GM12878 (cell line): Measurements from ENCODE around the gene JKAMP. TPM values are rescaled to one million over a fixed set of nuclear protein-coding genes. Genes with fewer than 3 reads are reported as not detected.

Experiments used
- BACH1 ChIP-seq: fragments of 450-650 bp; IDR thresholded peaks from 2 replicates; pipeline ENCODE4 v1.6.1; 2017; ENCODE audit warnings: mild to moderate bottlenecking, borderline replicate concordance
- CBFB ChIP-seq: IDR thresholded peaks from 2 replicates; pipeline ENCODE4 v1.6.1; 2016; ENCODE audit warnings: antibody characterized with exemption, low read depth
- DPF2 ChIP-seq: fragments of 450-650 bp; IDR thresholded peaks from 2 replicates; pipeline ENCODE4 v1.6.1; 2017; ENCODE audit warnings: mild to moderate bottlenecking
- EP300 ChIP-seq, 2 experiments: fragments of 150-350 bp in 1 of 2; IDR thresholded peaks; 2 replicates each; pipeline ENCODE4 v1.6.1; 2011 to 2012; ENCODE audit warnings: low read depth in 2 of 2, low read length in 2 of 2, borderline replicate concordance in 1 of 2, improper control_type of control experiment in 1 of 2, inconsistent platforms in 1 of 2; ENCODE audit not compliant: control insufficient read depth in 1 of 2
- GATAD2B ChIP-seq: fragments of 450-650 bp; conservative IDR thresholded peaks from 2 replicates; pipeline ENCODE4 v1.6.1; 2017; ENCODE audit warnings: low read depth, mild to moderate bottlenecking, moderate library complexity
- HCFC1 ChIP-seq: fragments of 150-350 bp; IDR thresholded peaks from 2 replicates; pipeline ENCODE4 v1.6.1; 2014; ENCODE audit warnings: low read length
- IKZF2 ChIP-seq, 2 experiments: fragments of 450-650 bp; IDR thresholded peaks; 2 replicates each; pipeline ENCODE4 v1.6.1; 2017; ENCODE audit warnings: mild to moderate bottlenecking in 2 of 2, moderate library complexity in 2 of 2
- MTA3 ChIP-seq: IDR thresholded peaks from 2 replicates; pipeline ENCODE4 v1.6.1; 2012; ENCODE audit warnings: low read length, inconsistent platforms, borderline replicate concordance
- MXI1 ChIP-seq: fragments of 150-350 bp; IDR thresholded peaks from 2 replicates; pipeline ENCODE4 v1.6.1; 2011; ENCODE audit warnings: low read depth, mild to moderate bottlenecking, inconsistent platforms, low read length, improper control_type of control experiment
- NBN ChIP-seq: fragments of 450-650 bp; IDR thresholded peaks from 2 replicates; pipeline ENCODE4 v1.6.1; 2016
- PBX3 ChIP-seq: IDR thresholded peaks from 2 replicates; pipeline ENCODE4 v1.6.1; 2011; ENCODE audit warnings: mild to moderate bottlenecking, low read depth, low read length, moderate library complexity; ENCODE audit not compliant: insufficient replicate concordance
- POLR2AphosphoS5 ChIP-seq: IDR thresholded peaks from 2 replicates; pipeline ENCODE4 v1.6.1; 2011; ENCODE audit warnings: mild to moderate bottlenecking, low read length, inconsistent platforms
- RELA ChIP-seq: fragments of 450-650 bp; IDR thresholded peaks from 2 replicates; pipeline ENCODE4 v1.8.0; 2014; ENCODE audit warnings: borderline replicate concordance; ENCODE audit not compliant: partially characterized antibody
- SIX5 ChIP-seq: IDR thresholded peaks from 2 replicates; pipeline ENCODE4 v1.6.1; 2011; ENCODE audit warnings: mild to moderate bottlenecking, low read depth, low read length, moderate library complexity; ENCODE audit not compliant: severe bottlenecking
- SMAD5 ChIP-seq: IDR thresholded peaks from 2 replicates; pipeline ENCODE4 v1.6.1; 2016; ENCODE audit warnings: antibody characterized with exemption, low read depth
- SMC3 ChIP-seq: IDR thresholded peaks from 2 replicates; pipeline ENCODE4 v1.6.1; 2011; ENCODE audit warnings: low read length, improper control_type of control experiment, borderline replicate concordance
- SPI1 ChIP-seq: IDR thresholded peaks from 2 replicates; pipeline ENCODE4 v1.6.1; 2011; ENCODE audit warnings: low read depth, mild to moderate bottlenecking, low read length, moderate library complexity, borderline replicate concordance; ENCODE audit not compliant: insufficient read depth
- TARDBP ChIP-seq: IDR thresholded peaks from 2 replicates; pipeline ENCODE4 v1.6.1; 2016; ENCODE audit warnings: borderline replicate concordance
- ZNF207 ChIP-seq: fragments of 450-650 bp; IDR thresholded peaks from 2 replicates; pipeline ENCODE4 v1.6.1; 2014; ENCODE audit warnings: antibody characterized with exemption, mild to moderate bottlenecking, borderline replicate concordance
- ZNF217 ChIP-seq: fragments of 450-650 bp; IDR thresholded peaks from 2 replicates; pipeline ENCODE4 v1.6.1; 2017; ENCODE audit warnings: antibody characterized with exemption, mild to moderate bottlenecking
- ZNF24 ChIP-seq: fragments of 450-650 bp; IDR thresholded peaks from 2 replicates; pipeline ENCODE4 v1.6.1; 2017; ENCODE audit warnings: antibody characterized with exemption, mild to moderate bottlenecking
- ZNF687 ChIP-seq: fragments of 450-650 bp; IDR thresholded peaks from 2 replicates; pipeline ENCODE4 v1.6.1; 2017; ENCODE audit warnings: mild to moderate bottlenecking, moderate library complexity
- polyA plus RNA-seq, 11 experiments: library from polyadenylated mRNA; depleted of rRNA in 4 of 11; unstranded in 6 of 11; stranded (reverse) in 5 of 11; fragments of >200 nt; fragmentation: Nextera tagmentation in 4 of 11; fragmentation: Illumina TruSeq in 1 of 11; extraction: Ambion mirVana in 4 of 11; extraction: Trizol in 1 of 11; gene quantifications; 1 replicate in 1 of 11; 2 replicates in 10 of 11; pipeline versions ENCODE4 v1.2.1 to v1.2.3, GENCODE V29; 2011 to 2016; ENCODE audit warnings: inconsistent platforms in 2 of 11, missing spikeins in 2 of 11, low read depth in 1 of 11
- total RNA-seq, 4 experiments: library from RNA; depleted of rRNA in 3 of 4; stranded (reverse); fragments of >200 nt in 3 of 4; fragmentation: Illumina TruSeq in 1 of 4; extraction: Trizol in 1 of 4; gene quantifications; 2 replicates each; pipeline versions ENCODE4 v1.2.1 to v1.2.3, GENCODE V29; 2013 to 2021
- TF ChIP-seq, protein P1 (sequence below): fragments of 450-650 bp; IDR thresholded peaks from 2 replicates; pipeline ENCODE4 v1.6.1; 2018; ENCODE audit warnings: borderline replicate concordance, mild to moderate bottlenecking; ENCODE audit not compliant: partially characterized antibody

JKAMP gene
- total and polyA plus RNA-seq, 10 of the 15 experiments (the other 5 are each of a cell fraction or from before 2014, with no cell fraction given) = 18.2 to 129 (median 46.6) TPM

DNA sequence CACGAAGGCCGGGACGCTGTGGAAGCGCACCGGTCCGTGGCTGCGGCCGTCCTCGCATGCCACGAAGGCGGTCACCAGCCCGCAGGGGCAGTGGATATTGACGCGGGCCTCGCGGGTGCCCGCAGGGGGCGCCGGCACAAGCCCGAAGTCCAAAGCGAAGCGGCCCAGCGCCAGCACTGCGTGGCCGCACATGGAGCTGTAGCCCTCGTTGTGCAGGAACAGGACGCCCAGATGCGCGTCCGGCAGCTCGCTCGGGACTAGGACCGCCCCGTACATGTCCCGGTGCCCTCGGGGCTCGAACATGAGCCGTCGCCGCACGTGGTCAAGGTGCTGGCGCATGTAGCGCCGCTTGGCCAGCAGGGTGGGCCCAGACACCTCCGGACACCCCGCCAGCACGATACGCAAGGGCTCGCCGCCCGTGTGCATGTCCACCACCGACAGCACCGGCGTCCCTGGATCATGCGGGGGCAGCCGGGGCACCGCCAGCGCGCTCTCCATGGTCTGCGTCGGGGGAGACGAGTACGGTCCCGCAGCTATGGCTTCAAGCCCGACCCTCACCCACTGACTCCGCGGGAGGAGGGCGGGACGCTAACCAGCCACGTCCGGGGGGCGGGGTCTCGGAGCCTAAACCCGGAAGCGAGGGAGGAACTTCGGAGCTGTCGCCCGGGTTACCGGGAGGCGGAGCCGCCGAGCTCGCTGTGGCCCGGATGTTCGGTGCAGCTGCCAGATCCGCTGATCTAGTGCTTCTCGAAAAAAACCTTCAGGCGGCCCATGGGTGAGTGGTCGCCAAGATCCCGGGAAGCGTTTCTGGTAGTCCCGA lies at the start of gene JKAMP, which contains the start of gene L3HYPDH (continued):
- TF ChIP-seq EP300 (IDR thresholded peaks at IDR 0.05; ENCODE audit: borderline replicate concordance in 1 of 2, control insufficient read depth in 1 of 2, low read depth in 2 of 2, low read length in 2 of 2) = 0 out of 4 replicates have a peak, but pooled peaks of 1 of the 2 experiments have one; percentile 7
- peak; percentile 97 for TF ChIP-seq GATAD2B
- peak; percentile 3; the same call in 1 of the 2 replicates for TF ChIP-seq HCFC1
- TF ChIP-seq SMAD5 = peak; percentile 48
- peak; percentile 56; the same call in 1 of the 2 replicates for TF ChIP-seq BACH1
- TF ChIP-seq DPF2 = peak; percentile 83
- TF ChIP-seq PBX3 = no peak
- peak; percentile 21 for TF ChIP-seq RELA
- peak; percentile 80; the same call in 1 of the 2 replicates for TF ChIP-seq NBN
- TF ChIP-seq IKZF2 (IDR thresholded peaks at IDR 0.05) = peak; percentile 25 to 41; a peak in 2 of 4 replicates
- TF ChIP-seq MTA3 = no peak
- TF ChIP-seq SPI1 = peak; percentile 63; the same call in 1 of the 2 replicates
- TF ChIP-seq SIX5 = no peak
- peak; percentile 24; the same call in 1 of the 2 replicates for TF ChIP-seq CBFB
- TF ChIP-seq POLR2AphosphoS5 = peak; percentile 89
- TF ChIP-seq MXI1 = peak; percentile 23
- TF ChIP-seq, protein P1, sequence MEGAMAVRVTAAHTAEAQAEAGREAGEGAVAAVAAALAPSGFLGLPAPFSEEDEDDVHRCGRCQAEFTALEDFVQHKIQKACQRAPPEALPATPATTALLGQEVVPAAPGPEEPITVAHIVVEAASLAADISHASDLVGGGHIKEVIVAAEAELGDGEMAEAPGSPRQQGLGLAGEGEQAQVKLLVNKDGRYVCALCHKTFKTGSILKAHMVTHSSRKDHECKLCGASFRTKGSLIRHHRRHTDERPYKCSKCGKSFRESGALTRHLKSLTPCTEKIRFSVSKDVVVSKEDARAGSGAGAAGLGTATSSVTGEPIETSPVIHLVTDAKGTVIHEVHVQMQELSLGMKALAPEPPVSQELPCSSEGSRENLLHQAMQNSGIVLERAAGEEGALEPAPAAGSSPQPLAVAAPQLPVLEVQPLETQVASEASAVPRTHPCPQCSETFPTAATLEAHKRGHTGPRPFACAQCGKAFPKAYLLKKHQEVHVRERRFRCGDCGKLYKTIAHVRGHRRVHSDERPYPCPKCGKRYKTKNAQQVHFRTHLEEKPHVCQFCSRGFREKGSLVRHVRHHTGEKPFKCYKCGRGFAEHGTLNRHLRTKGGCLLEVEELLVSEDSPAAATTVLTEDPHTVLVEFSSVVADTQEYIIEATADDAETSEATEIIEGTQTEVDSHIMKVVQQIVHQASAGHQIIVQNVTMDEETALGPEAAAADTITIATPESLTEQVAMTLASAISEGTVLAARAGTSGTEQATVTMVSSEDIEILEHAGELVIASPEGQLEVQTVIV = peak; percentile 85
- TF ChIP-seq ZNF687 = peak; percentile 92
- peak; percentile 93 for TF ChIP-seq ZNF217
- no peak for TF ChIP-seq TARDBP
- TF ChIP-seq ZNF207 = peak; percentile 83
- TF ChIP-seq SMC3 = no peak
- TF ChIP-seq ZNF24 = peak; percentile 63; the same call in 1 of the 2 replicates
